A549 (cell line): ENCODE data around the gene CIAO2A.

Experiments
- CHD2 ChIP-seq: fragments of 150-350 bp; IDR thresholded peaks from 2 replicates; pipeline ENCODE4 v1.6.1; 2014; ENCODE audit warnings: low read length; ENCODE audit not compliant: partially characterized antibody
- CTCF ChIP-seq: fragments of >200 bp; sonication (Bioruptor Twin); formaldehyde crosslinking; IDR thresholded peaks from 3 replicates; pipeline ENCODE4 v1.5.1; 2016
- ELK1 ChIP-seq: fragments of 150-350 bp; IDR thresholded peaks from 2 replicates; pipeline ENCODE4 v1.6.1; 2014; ENCODE audit warnings: low read depth, mild to moderate bottlenecking, low read length
- EP300 ChIP-seq, 2 experiments: fragments of >200 bp; sonication (Bioruptor Twin); formaldehyde crosslinking; IDR thresholded peaks; 2 replicates in 1 of 2; 3 replicates in 1 of 2; pipeline ENCODE4 v1.6.1; 2016 to 2017
- KDM5A ChIP-seq: fragments of 200-600 bp; sonication (generic); IDR thresholded peaks from 2 replicates; pipeline ENCODE4 v1.6.1; 2016; ENCODE audit warnings: antibody characterized with exemption, mild to moderate bottlenecking
- MYC ChIP-seq: IDR thresholded peaks from 2 replicates; pipeline ENCODE4 v1.6.1; 2012; ENCODE audit warnings: mild to moderate bottlenecking, inconsistent platforms, low read length, improper control_type of control experiment, borderline replicate concordance
- NPAS2 ChIP-seq: fragments of 250-450 bp; sonication (Bioruptor Pico); IDR thresholded peaks from 2 replicates; pipeline ENCODE4 v1.8.0; 2022; ENCODE audit warnings: mild to moderate bottlenecking, moderate library complexity, borderline replicate concordance
- POLR2A ChIP-seq: IDR thresholded peaks from 2 replicates; pipeline ENCODE4 v1.6.1; 2012; ENCODE audit warnings: mild to moderate bottlenecking, low read length
- TP53 ChIP-seq: fragments of 250-450 bp; sonication (Bioruptor Pico); IDR thresholded peaks from 2 replicates; pipeline ENCODE4 v1.5.0; 2021; ENCODE audit warnings: mild to moderate bottlenecking, moderate library complexity
- ZFP36 ChIP-seq: fragments of 450-650 bp; IDR thresholded peaks from 2 replicates; pipeline ENCODE4 v1.6.1; 2014; ENCODE audit warnings: borderline replicate concordance; ENCODE audit not compliant: partially characterized antibody
- TF ChIP-seq, protein P1 (sequence below): IDR thresholded peaks from 2 replicates; pipeline ENCODE4 v1.6.1; 2012
- TF ChIP-seq, protein P2 (sequence below): fragments of 450-650 bp; IDR thresholded peaks from 2 replicates; pipeline ENCODE4 v1.6.1; 2014; ENCODE audit warnings: antibody characterized with exemption
- TF ChIP-seq, protein P3 (sequence below): fragments of >200 bp; sonication (Bioruptor Twin); formaldehyde crosslinking; IDR thresholded peaks from 3 replicates; pipeline ENCODE4 v1.6.1; 2016

GRCh38 chr15:64122936-64123351 is 29.3 kb upstream of the CIAO2A start:
- TF ChIP-seq CTCF (no peak), ELK1 (no peak), MYC (no peak), CHD2 (no peak), POLR2A (no peak), EP300 (IDR thresholded peaks at IDR 0.05) (no peak), KDM5A (no peak), TP53 (CRISPR knock-in tag) (no peak), NPAS2 (CRISPR knock-in tag) (no peak), ZFP36 (no peak)
- TF ChIP-seq, protein P1, sequence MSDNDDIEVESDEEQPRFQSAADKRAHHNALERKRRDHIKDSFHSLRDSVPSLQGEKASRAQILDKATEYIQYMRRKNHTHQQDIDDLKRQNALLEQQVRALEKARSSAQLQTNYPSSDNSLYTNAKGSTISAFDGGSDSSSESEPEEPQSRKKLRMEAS = no peak
- TF ChIP-seq, protein P2, sequence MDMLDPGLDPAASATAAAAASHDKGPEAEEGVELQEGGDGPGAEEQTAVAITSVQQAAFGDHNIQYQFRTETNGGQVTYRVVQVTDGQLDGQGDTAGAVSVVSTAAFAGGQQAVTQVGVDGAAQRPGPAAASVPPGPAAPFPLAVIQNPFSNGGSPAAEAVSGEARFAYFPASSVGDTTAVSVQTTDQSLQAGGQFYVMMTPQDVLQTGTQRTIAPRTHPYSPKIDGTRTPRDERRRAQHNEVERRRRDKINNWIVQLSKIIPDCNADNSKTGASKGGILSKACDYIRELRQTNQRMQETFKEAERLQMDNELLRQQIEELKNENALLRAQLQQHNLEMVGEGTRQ = no peak
- TF ChIP-seq, protein P3, sequence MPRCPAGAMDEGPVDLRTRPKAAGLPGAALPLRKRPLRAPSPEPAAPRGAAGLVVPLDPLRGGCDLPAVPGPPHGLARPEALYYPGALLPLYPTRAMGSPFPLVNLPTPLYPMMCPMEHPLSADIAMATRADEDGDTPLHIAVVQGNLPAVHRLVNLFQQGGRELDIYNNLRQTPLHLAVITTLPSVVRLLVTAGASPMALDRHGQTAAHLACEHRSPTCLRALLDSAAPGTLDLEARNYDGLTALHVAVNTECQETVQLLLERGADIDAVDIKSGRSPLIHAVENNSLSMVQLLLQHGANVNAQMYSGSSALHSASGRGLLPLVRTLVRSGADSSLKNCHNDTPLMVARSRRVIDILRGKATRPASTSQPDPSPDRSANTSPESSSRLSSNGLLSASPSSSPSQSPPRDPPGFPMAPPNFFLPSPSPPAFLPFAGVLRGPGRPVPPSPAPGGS = no peak
